ENCODE data around the gene ZNF865. TPM values are rescaled to one million over a fixed set of nuclear protein-coding genes. Genes with fewer than 3 reads are reported as not detected.

The ZNF865 gene
- polyA plus RNA-seq, 1 donor (not counting 4 experiments of a cell fraction or from before 2014, with no cell fraction given), result 1.1 TPM

- dilution Hi-C loops (cut with MboI; ENCODE audit: extremely low pct_ligation_motif_present, low sequenced_read_pairs), result no loop called here
- H3K79me2 ChIP-seq (ENCODE audit: control insufficient read depth, insufficient read depth, low read length), result peaks cover 25% of the 10 kb centered on the region
- peaks cover 2% of the 10 kb centered on the region for H3K9me1 ChIP-seq (ENCODE audit: control insufficient read depth, extremely low read depth, insufficient read depth, low read length)
- H3K27me3 ChIP-seq (ENCODE audit: control insufficient read depth, extremely low read depth, insufficient read depth, low read length), result no peaks in the 10 kb centered on the region
- no peak overlapping the region for H3K9ac ChIP-seq (ENCODE audit: control insufficient read depth, extremely low read depth, insufficient read depth, low read length)
- H2AFZ ChIP-seq (ENCODE audit: control insufficient read depth, low read length), result peak overlapping the region; percentile 56
- FAIRE-seq (peak; percentile 64), DNase-seq (ENCODE audit: low read depth, low spot score) (peak; percentile 98)
- H3K4me2 ChIP-seq (ENCODE audit: control insufficient read depth, extremely low read depth, insufficient read depth, low read depth, low read length), result no peak overlapping the region
- H4K20me1 ChIP-seq (ENCODE audit: control insufficient read depth, extremely low read depth, insufficient read depth, low read length), result no peaks in the 10 kb centered on the region
- H3K9me3 ChIP-seq (ENCODE audit: control insufficient read depth, low read depth, low read length), result no peaks in the 10 kb centered on the region
- H3K36me3 ChIP-seq (ENCODE audit: control insufficient read depth in 2 of 2, extremely low read depth in 1 of 2, insufficient read depth in 2 of 2, low read length in 2 of 2), result no peaks in the 10 kb centered on the region
- no peak for TF ChIP-seq EZH2 (IDR thresholded peaks at IDR 0.05; ENCODE audit: low read length)
- peak; percentile 59 to 89 (median 80) for TF ChIP-seq CTCF (optimal IDR thresholded peaks at IDR 0.05 in 1 of 3, IDR thresholded peaks at IDR 0.05 in 1 of 3, conservative IDR thresholded peaks at IDR 0.05 in 1 of 3; ENCODE audit: extremely low read depth in 1 of 3, insufficient read depth in 2 of 3, low read length in 3 of 3)
- H3K4me3 ChIP-seq (ENCODE audit: control insufficient read depth in 2 of 3, extremely low read depth in 1 of 3, insufficient read depth in 2 of 3, low read depth in 1 of 3, low read length in 3 of 3), result no peak overlapping the region
- H3K4me1 ChIP-seq (ENCODE audit: control insufficient read depth, extremely low read depth, insufficient read depth, low read length), result peaks cover 14% of the 10 kb centered on the region
- H3K27ac ChIP-seq (ENCODE audit: control insufficient read depth, insufficient read depth, low read length), result no peak overlapping the region
These were observed 27.0 kb downstream of the ZNF865 start for GRCh38 chr19:55632463-55632834.

DNA sequence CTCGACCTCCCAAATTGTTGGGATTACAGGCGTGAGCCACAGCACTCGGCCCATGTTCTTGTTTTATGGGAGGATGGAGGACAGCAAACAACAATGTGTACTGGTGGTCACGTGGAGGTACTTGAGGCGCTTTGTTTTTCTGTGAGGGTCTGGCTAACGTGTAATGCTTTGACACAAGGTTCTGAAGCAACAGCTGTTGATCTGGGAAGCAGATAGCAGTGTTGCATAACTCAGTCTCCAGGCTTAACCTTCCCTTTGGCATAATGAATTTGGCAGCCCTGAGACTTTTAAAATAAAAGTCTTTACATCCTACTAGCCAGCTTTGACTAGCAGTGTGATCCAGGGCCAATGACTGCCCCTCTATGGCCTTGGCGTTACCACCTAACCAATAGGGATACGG is 28.4 kb downstream of the ZNF865 start:
- TF ChIP-seq CTCF (optimal IDR thresholded peaks at IDR 0.05 in 1 of 3, IDR thresholded peaks at IDR 0.05 in 1 of 3, conservative IDR thresholded peaks at IDR 0.05 in 1 of 3; ENCODE audit: extremely low read depth in 1 of 3, insufficient read depth in 2 of 3, low read length in 3 of 3), result no peak
- TF ChIP-seq EZH2 (IDR thresholded peaks at IDR 0.05; ENCODE audit: low read length), result no peak
- H3K27me3 ChIP-seq (ENCODE audit: control insufficient read depth, extremely low read depth, insufficient read depth, low read length), result no peaks in the 10 kb centered on the region
- peaks cover 34% of the 10 kb centered on the region for H3K79me2 ChIP-seq (ENCODE audit: control insufficient read depth, insufficient read depth, low read length)
- no peak overlapping the region for H3K27ac ChIP-seq (ENCODE audit: control insufficient read depth, insufficient read depth, low read length)
- H3K4me1 ChIP-seq (ENCODE audit: control insufficient read depth, extremely low read depth, insufficient read depth, low read length), result peaks cover 14% of the 10 kb centered on the region
- dilution Hi-C loops (cut with MboI; ENCODE audit: extremely low pct_ligation_motif_present, low sequenced_read_pairs), result no loop called here
- H4K20me1 ChIP-seq (ENCODE audit: control insufficient read depth, extremely low read depth, insufficient read depth, low read length), result no peaks in the 10 kb centered on the region
- no peak for DNase-seq (ENCODE audit: low read depth, low spot score)
- H3K9ac ChIP-seq (ENCODE audit: control insufficient read depth, extremely low read depth, insufficient read depth, low read length), result no peak overlapping the region
- no peak for FAIRE-seq
- H3K9me3 ChIP-seq (ENCODE audit: control insufficient read depth, low read depth, low read length), result no peaks in the 10 kb centered on the region
- H3K36me3 ChIP-seq (ENCODE audit: control insufficient read depth in 2 of 2, extremely low read depth in 1 of 2, insufficient read depth in 2 of 2, low read length in 2 of 2), result peaks cover 0 to 2% of the 10 kb centered on the region in 2 experiments
- no peak overlapping the region for H3K4me3 ChIP-seq (ENCODE audit: control insufficient read depth in 2 of 3, extremely low read depth in 1 of 3, insufficient read depth in 2 of 3, low read depth in 1 of 3, low read length in 3 of 3)
- peak overlapping the region; percentile 49 for H2AFZ ChIP-seq (ENCODE audit: control insufficient read depth, low read length)
- no peak overlapping the region for H3K4me2 ChIP-seq (ENCODE audit: control insufficient read depth, extremely low read depth, insufficient read depth, low read depth, low read length)
- peaks cover 2% of the 10 kb centered on the region for H3K9me1 ChIP-seq (ENCODE audit: control insufficient read depth, extremely low read depth, insufficient read depth, low read length)
